GM23338 (cell line): ENCODE measurements around the gene GLG1. TPM values are rescaled to one million over a fixed set of nuclear protein-coding genes. Genes with fewer than 3 reads are reported as not detected.

Experiments used
- ATAC-seq: fragments of 200-7000 bp; cut with Tn5 transposase; 3 replicates; pipeline ENCODE4 v1.9.1; 2020
- DNase-seq: peaks from one replicate; pipeline ENCODE4 v3.0.0-alpha.2; 2015; ENCODE audit warnings: low spot score
- H2AFZ ChIP-seq: fragments of 200-600 bp; sonication (generic); 2 replicates; pipeline ENCODE4 v1.8.0; 2016; ENCODE audit warnings: antibody characterized with exemption, mild to moderate bottlenecking, moderate library complexity
- H3F3A ChIP-seq: fragments of 200-600 bp; sonication (generic); replicated peaks from 2 replicates; pipeline ENCODE4 v1.8.0; 2017; ENCODE audit warnings: antibody characterized with exemption, mixed run types, low read depth
- H3K27ac ChIP-seq: fragments of 200-600 bp; sonication (generic); 2 replicates; pipeline ENCODE4 v1.6.1; 2016; ENCODE audit warnings: low read depth
- H3K27me3 ChIP-seq: fragments of 200-600 bp; sonication (generic); 2 replicates; pipeline ENCODE4 v1.8.0; 2016; ENCODE audit warnings: mild to moderate bottlenecking, mixed run types, moderate library complexity; ENCODE audit not compliant: insufficient read depth
- H3K36me3 ChIP-seq: fragments of 200-600 bp; sonication (generic); 2 replicates; pipeline ENCODE4 v1.8.0; 2016; ENCODE audit warnings: mild to moderate bottlenecking; ENCODE audit not compliant: insufficient read depth
- H3K4me1 ChIP-seq: fragments of 200-600 bp; sonication (generic); 2 replicates; pipeline ENCODE4 v1.8.0; 2016; ENCODE audit warnings: mild to moderate bottlenecking, moderate library complexity; ENCODE audit not compliant: insufficient read depth
- H3K4me2 ChIP-seq: fragments of 200-600 bp; sonication (generic); 2 replicates; pipeline ENCODE4 v1.7.1; 2017; ENCODE audit warnings: mixed run types
- H3K4me3 ChIP-seq: fragments of 200-600 bp; sonication (generic); 2 replicates; pipeline ENCODE4 v1.6.1; 2016; ENCODE audit warnings: mixed run types
- H3K79me2 ChIP-seq: fragments of 200-600 bp; sonication (generic); replicated peaks from 2 replicates; pipeline ENCODE4 v1.8.0; 2017; ENCODE audit warnings: mild to moderate bottlenecking; ENCODE audit not compliant: insufficient read depth
- H3K9me2 ChIP-seq: fragments of 200-600 bp; sonication (generic); 2 replicates; pipeline ENCODE4 v1.8.0; 2017; ENCODE audit not compliant: insufficient read depth
- H4K20me1 ChIP-seq: fragments of 200-600 bp; sonication (generic); replicated peaks from 2 replicates; pipeline ENCODE4 v1.8.0; 2017; ENCODE audit warnings: mild to moderate bottlenecking; ENCODE audit not compliant: insufficient read depth
- H3K27ac Mint-ChIP-seq: 2 replicates; pipeline ENCODE4 v1.8.0; 2020; ENCODE audit warnings: inconsistent platforms, mild to moderate bottlenecking, moderate library complexity, mixed read lengths
- H3K27me3 Mint-ChIP-seq: 3 replicates; pipeline ENCODE4 v1.8.0; 2022; ENCODE audit warnings: low read depth, mild to moderate bottlenecking, moderate library complexity, mixed read lengths, inconsistent platforms; ENCODE audit not compliant: insufficient read depth, poor library complexity
- H3K36me3 Mint-ChIP-seq: 3 replicates; pipeline ENCODE4 v1.8.0; 2021; ENCODE audit warnings: low read depth, mild to moderate bottlenecking, inconsistent platforms, moderate library complexity, mixed read lengths
- H3K4me1 Mint-ChIP-seq: 3 replicates; pipeline ENCODE4 v1.8.0; 2020; ENCODE audit warnings: mild to moderate bottlenecking, inconsistent platforms, mixed read lengths
- H3K4me3 Mint-ChIP-seq: 3 replicates; pipeline ENCODE4 v1.8.0; 2021; ENCODE audit warnings: moderate library complexity, mild to moderate bottlenecking, inconsistent platforms, mixed read lengths
- H3K9me3 Mint-ChIP-seq: 3 replicates; pipeline ENCODE4 v1.8.0; 2020; ENCODE audit warnings: moderate library complexity, mild to moderate bottlenecking, inconsistent platforms, mixed read lengths
- CREB1 ChIP-seq: fragments of 250-450 bp; sonication (Bioruptor Pico); IDR thresholded peaks from 2 replicates; pipeline ENCODE4 v1.5.0; 2020; ENCODE audit warnings: low read depth, mild to moderate bottlenecking, moderate library complexity
- CTCF ChIP-seq, 2 experiments: fragments of 200-600 bp in 1 of 2; sonication (generic) in 1 of 2; conservative IDR thresholded peaks; 2 replicates each; pipeline versions ENCODE4 v1.5.1 to v1.6.1; 2016 to 2017; ENCODE audit warnings: antibody characterized with exemption in 2 of 2, low read depth in 2 of 2, mild to moderate bottlenecking in 2 of 2, moderate library complexity in 1 of 2
- EZH2 ChIP-seq: fragments of 200-600 bp; sonication (generic); IDR thresholded peaks from one replicate; pipeline ENCODE4 v1.8.0; 2017; ENCODE audit warnings: antibody characterized with exemption, mild to moderate bottlenecking, low read depth; ENCODE audit not compliant: unreplicated experiment
- EZH2phosphoT487 ChIP-seq: fragments of 200-600 bp; sonication (generic); IDR thresholded peaks from one replicate; pipeline ENCODE4 v1.8.1; 2018; ENCODE audit warnings: antibody characterized with exemption; ENCODE audit not compliant: unreplicated experiment
- NANOG ChIP-seq: IDR thresholded peaks from 2 replicates; pipeline ENCODE4 v1.6.1; 2016; ENCODE audit warnings: antibody characterized with exemption, borderline replicate concordance
- POLR2AphosphoS5 ChIP-seq: IDR thresholded peaks from 2 replicates; pipeline ENCODE4 v1.6.1; 2016; ENCODE audit warnings: antibody characterized with exemption, low read depth
- STAT1 ChIP-seq: IDR thresholded peaks from one replicate; pipeline ENCODE4 v1.6.1; 2016; ENCODE audit warnings: antibody characterized with exemption; ENCODE audit not compliant: unreplicated experiment
- ZNF114 ChIP-seq: fragments of 250-450 bp; sonication (Bioruptor Pico); IDR thresholded peaks from 2 replicates; pipeline ENCODE4 v1.5.0; 2020; ENCODE audit warnings: mild to moderate bottlenecking, moderate library complexity
- ZNF331 ChIP-seq: fragments of 250-450 bp; sonication (Bioruptor Pico); IDR thresholded peaks from 2 replicates; pipeline ENCODE4 v1.5.0; 2020; ENCODE audit warnings: low read depth, mild to moderate bottlenecking, moderate library complexity
- polyA plus RNA-seq: library from polyadenylated mRNA; unstranded; fragments of >200 nt; fragmentation: Nextera tagmentation; extraction: Ambion mirVana; gene quantifications from 2 replicates; pipeline ENCODE4 v1.2.1, GENCODE V29; 2016
- total RNA-seq: library from RNA; depleted of rRNA; stranded (reverse); fragments of >200 nt; shearing (Covaris generic); gene quantifications from 2 replicates; pipeline ENCODE4 v1.2.3, GENCODE V29; 2014
- TF ChIP-seq, protein P1 (sequence below): IDR thresholded peaks from one replicate; pipeline ENCODE4 v1.6.1; 2018; ENCODE audit warnings: antibody characterized with exemption; ENCODE audit not compliant: unreplicated experiment
- TF ChIP-seq, protein P2 (sequence below): IDR thresholded peaks from 2 replicates; pipeline ENCODE4 v1.6.1; 2016; ENCODE audit warnings: antibody characterized with exemption

GLG1 gene
- total and polyA plus RNA-seq, 2 experiments from 2014 or later, result 61.2 to 211 TPM

- Mint-ChIP-seq H3K36me3 (no peaks in the 10 kb centered on the region; the same call in 1 of the 3 replicates), H3K4me1 (peaks cover 22% of the 10 kb centered on the region), H3K27ac (no peak overlapping the region), H3K9me3 (no peaks in the 10 kb centered on the region), H3K27me3 (peaks cover 3% of the 10 kb centered on the region), H3K4me3 (no peak overlapping the region)
- DNase-seq (no peak), ATAC-seq (no peak)
- Histone ChIP-seq H3F3A (no peaks in the 10 kb centered on the region), H3K27me3 (no peaks in the 10 kb centered on the region), H3K4me2 (no peak overlapping the region), H3K27ac (no peak overlapping the region), H4K20me1 (peaks cover 22% of the 10 kb centered on the region), H3K79me2 (peaks cover 28% of the 10 kb centered on the region), H3K4me1 (peaks cover 31% of the 10 kb centered on the region), H3K36me3 (no peaks in the 10 kb centered on the region), H3K9me2 (no peaks in the 10 kb centered on the region), H3K4me3 (no peak overlapping the region), H2AFZ (no peak overlapping the region)
- TF ChIP-seq ZNF331 (CRISPR knock-in tag), result no peak
Observed at GRCh38 chr16:74608944-74609343, 2.0 kb upstream of the GLG1 start.

GRCh38 chr16:74608381-74608780 lies 1.5 kb upstream of the GLG1 start:
- Mint-ChIP-seq H3K36me3 (no peaks in the 10 kb centered on the region; the same call in 1 of the 3 replicates), H3K4me1 (peaks cover 26% of the 10 kb centered on the region), H3K4me3 (peak overlapping the region; percentile 89; the same call in 1 of the 3 replicates), H3K9me3 (no peaks in the 10 kb centered on the region), H3K27ac (peak overlapping the region; percentile 96; the same call in 1 of the 2 replicates), H3K27me3 (peaks cover 3% of the 10 kb centered on the region)
- DNase-seq (no peak), ATAC-seq (no peak)
- H3K27ac ChIP-seq, result peak overlapping the region; percentile 87
- H3K79me2 ChIP-seq, result peaks cover 33% of the 10 kb centered on the region
- H3F3A ChIP-seq, result no peaks in the 10 kb centered on the region
- TF ChIP-seq CTCF (conservative IDR thresholded peaks at IDR 0.05; ENCODE audit: low read depth in 2 of 2), result no peak
- TF ChIP-seq, protein P1, sequence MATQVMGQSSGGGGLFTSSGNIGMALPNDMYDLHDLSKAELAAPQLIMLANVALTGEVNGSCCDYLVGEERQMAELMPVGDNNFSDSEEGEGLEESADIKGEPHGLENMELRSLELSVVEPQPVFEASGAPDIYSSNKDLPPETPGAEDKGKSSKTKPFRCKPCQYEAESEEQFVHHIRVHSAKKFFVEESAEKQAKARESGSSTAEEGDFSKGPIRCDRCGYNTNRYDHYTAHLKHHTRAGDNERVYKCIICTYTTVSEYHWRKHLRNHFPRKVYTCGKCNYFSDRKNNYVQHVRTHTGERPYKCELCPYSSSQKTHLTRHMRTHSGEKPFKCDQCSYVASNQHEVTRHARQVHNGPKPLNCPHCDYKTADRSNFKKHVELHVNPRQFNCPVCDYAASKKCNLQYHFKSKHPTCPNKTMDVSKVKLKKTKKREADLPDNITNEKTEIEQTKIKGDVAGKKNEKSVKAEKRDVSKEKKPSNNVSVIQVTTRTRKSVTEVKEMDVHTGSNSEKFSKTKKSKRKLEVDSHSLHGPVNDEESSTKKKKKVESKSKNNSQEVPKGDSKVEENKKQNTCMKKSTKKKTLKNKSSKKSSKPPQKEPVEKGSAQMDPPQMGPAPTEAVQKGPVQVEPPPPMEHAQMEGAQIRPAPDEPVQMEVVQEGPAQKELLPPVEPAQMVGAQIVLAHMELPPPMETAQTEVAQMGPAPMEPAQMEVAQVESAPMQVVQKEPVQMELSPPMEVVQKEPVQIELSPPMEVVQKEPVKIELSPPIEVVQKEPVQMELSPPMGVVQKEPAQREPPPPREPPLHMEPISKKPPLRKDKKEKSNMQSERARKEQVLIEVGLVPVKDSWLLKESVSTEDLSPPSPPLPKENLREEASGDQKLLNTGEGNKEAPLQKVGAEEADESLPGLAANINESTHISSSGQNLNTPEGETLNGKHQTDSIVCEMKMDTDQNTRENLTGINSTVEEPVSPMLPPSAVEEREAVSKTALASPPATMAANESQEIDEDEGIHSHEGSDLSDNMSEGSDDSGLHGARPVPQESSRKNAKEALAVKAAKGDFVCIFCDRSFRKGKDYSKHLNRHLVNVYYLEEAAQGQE, result no peak
- TF ChIP-seq ZNF114 (CRISPR knock-in tag), result no peak
- TF ChIP-seq POLR2AphosphoS5, result no peak
- no peak for TF ChIP-seq STAT1
- no peak for TF ChIP-seq NANOG
- TF ChIP-seq, protein P2, sequence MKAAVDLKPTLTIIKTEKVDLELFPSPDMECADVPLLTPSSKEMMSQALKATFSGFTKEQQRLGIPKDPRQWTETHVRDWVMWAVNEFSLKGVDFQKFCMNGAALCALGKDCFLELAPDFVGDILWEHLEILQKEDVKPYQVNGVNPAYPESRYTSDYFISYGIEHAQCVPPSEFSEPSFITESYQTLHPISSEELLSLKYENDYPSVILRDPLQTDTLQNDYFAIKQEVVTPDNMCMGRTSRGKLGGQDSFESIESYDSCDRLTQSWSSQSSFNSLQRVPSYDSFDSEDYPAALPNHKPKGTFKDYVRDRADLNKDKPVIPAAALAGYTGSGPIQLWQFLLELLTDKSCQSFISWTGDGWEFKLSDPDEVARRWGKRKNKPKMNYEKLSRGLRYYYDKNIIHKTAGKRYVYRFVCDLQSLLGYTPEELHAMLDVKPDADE, result no peak
- TF ChIP-seq CREB1, result no peak
- no peak for TF ChIP-seq EZH2phosphoT487
- TF ChIP-seq EZH2, result no peak
- H3K4me2 ChIP-seq, result peak overlapping the region; percentile 45
- H4K20me1 ChIP-seq, result peaks cover 24% of the 10 kb centered on the region
- H3K27me3 ChIP-seq, result no peaks in the 10 kb centered on the region
- peaks cover 33% of the 10 kb centered on the region for H3K4me1 ChIP-seq
- no peaks in the 10 kb centered on the region for H3K36me3 ChIP-seq
- no peaks in the 10 kb centered on the region for H3K9me2 ChIP-seq
- H2AFZ ChIP-seq, result peak overlapping the region; percentile 80; the same call in 1 of the 2 replicates
- peak overlapping the region; percentile 91; the same call in 1 of the 2 replicates for H3K4me3 ChIP-seq
